Measurements from ENCODE around the gene NBEA.

GRCh38 chr13:35716186-35716585, 774.1 kb downstream of the NBEA start:
- TF ChIP-seq, protein P1, sequence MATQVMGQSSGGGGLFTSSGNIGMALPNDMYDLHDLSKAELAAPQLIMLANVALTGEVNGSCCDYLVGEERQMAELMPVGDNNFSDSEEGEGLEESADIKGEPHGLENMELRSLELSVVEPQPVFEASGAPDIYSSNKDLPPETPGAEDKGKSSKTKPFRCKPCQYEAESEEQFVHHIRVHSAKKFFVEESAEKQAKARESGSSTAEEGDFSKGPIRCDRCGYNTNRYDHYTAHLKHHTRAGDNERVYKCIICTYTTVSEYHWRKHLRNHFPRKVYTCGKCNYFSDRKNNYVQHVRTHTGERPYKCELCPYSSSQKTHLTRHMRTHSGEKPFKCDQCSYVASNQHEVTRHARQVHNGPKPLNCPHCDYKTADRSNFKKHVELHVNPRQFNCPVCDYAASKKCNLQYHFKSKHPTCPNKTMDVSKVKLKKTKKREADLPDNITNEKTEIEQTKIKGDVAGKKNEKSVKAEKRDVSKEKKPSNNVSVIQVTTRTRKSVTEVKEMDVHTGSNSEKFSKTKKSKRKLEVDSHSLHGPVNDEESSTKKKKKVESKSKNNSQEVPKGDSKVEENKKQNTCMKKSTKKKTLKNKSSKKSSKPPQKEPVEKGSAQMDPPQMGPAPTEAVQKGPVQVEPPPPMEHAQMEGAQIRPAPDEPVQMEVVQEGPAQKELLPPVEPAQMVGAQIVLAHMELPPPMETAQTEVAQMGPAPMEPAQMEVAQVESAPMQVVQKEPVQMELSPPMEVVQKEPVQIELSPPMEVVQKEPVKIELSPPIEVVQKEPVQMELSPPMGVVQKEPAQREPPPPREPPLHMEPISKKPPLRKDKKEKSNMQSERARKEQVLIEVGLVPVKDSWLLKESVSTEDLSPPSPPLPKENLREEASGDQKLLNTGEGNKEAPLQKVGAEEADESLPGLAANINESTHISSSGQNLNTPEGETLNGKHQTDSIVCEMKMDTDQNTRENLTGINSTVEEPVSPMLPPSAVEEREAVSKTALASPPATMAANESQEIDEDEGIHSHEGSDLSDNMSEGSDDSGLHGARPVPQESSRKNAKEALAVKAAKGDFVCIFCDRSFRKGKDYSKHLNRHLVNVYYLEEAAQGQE (IDR thresholded peaks at IDR 0.05; ENCODE audit: insufficient replicate concordance, low read depth), result no peak
- TF ChIP-seq, protein P2, sequence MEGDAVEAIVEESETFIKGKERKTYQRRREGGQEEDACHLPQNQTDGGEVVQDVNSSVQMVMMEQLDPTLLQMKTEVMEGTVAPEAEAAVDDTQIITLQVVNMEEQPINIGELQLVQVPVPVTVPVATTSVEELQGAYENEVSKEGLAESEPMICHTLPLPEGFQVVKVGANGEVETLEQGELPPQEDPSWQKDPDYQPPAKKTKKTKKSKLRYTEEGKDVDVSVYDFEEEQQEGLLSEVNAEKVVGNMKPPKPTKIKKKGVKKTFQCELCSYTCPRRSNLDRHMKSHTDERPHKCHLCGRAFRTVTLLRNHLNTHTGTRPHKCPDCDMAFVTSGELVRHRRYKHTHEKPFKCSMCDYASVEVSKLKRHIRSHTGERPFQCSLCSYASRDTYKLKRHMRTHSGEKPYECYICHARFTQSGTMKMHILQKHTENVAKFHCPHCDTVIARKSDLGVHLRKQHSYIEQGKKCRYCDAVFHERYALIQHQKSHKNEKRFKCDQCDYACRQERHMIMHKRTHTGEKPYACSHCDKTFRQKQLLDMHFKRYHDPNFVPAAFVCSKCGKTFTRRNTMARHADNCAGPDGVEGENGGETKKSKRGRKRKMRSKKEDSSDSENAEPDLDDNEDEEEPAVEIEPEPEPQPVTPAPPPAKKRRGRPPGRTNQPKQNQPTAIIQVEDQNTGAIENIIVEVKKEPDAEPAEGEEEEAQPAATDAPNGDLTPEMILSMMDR (IDR thresholded peaks at IDR 0.05; ENCODE audit: insufficient read depth, low read length), result no peak
- TF ChIP-seq POLR2AphosphoS5 (IDR thresholded peaks at IDR 0.05; ENCODE audit: low read depth), result no peak
- TF ChIP-seq GABPA (IDR thresholded peaks at IDR 0.05; ENCODE audit: low read depth), result no peak
